GM12878 (cell line): ENCODE results near the gene CYB5RL. TPM values are rescaled to one million over a fixed set of nuclear protein-coding genes. Genes with fewer than 3 reads are reported as not detected.
A peak's percentile ranks its signal among the peaks of the same experiment; 100 is the strongest.

Source experiments
- ATAC-seq: fragments of 200-7000 bp; cut with Tn5 transposase; 3 replicates; pipeline ENCODE4 v1.9.1; 2020; ENCODE audit warnings: mild to moderate bottlenecking, moderate library complexity
- BruUV-seq: library from RNA; stranded (reverse); fragments of 400-500 nt; replicated peaks from 2 replicates; lab custom pipeline; 2021; lab: Mats Ljungman, UMichigan
- CTCF ChIA-PET: fragments of 300-600 bp; sonication (Branson Sonifier 250); formaldehyde crosslinking; extraction: SDS; loops from one replicate; lab custom pipeline; 2021; ENCODE audit warnings: inconsistent platforms; lab: Yijun Ruan, JAX
- POLR2A ChIA-PET: fragments of 350-600 bp; formaldehyde crosslinking; extraction: SDS; loops from one replicate; lab custom pipeline; 2021; ENCODE audit warnings: inconsistent platforms; lab: Charles Lee
- RAD21 ChIA-PET: fragments of 300-600 bp; sonication (Branson Sonifier 250); formaldehyde crosslinking; loops from one replicate; lab custom pipeline; 2023; ENCODE audit warnings: antibody characterized with exemption; ENCODE audit not compliant: unreplicated experiment; lab: Charles Lee
- SMC1A ChIA-PET: fragments of 300-600 bp; sonication (Branson Sonifier 250); formaldehyde crosslinking; loops from one replicate; lab custom pipeline; 2023; ENCODE audit not compliant: unreplicated experiment, uncharacterized antibody; lab: Charles Lee
- DNase-seq: peaks from one replicate; pipeline ENCODE4 v3.0.0-alpha.2; 2011; ENCODE audit warnings: low read depth, low spot score
- FAIRE-seq: peaks from 3 replicates; lab custom pipeline; 2011; peaks lifted over from hg19 to GRCh38; lab: Jason Lieb, UNC
- H2AFZ ChIP-seq: 2 replicates; pipeline ENCODE4 v1.6.0; 2011; ENCODE audit warnings: low read depth, low read length, control low read depth; ENCODE audit not compliant: control insufficient read depth
- H3K27ac ChIP-seq: 2 replicates; pipeline ENCODE4 v1.5.1; 2011; ENCODE audit warnings: control low read depth; ENCODE audit not compliant: control insufficient read depth, insufficient read depth
- H3K27me3 ChIP-seq, 2 experiments: replicated peaks in 1 of 2; 2 replicates each; pipeline versions ENCODE4 v1.6.0 to v1.6.1; 2011; ENCODE audit warnings: low read length in 1 of 2; ENCODE audit not compliant: control insufficient read depth in 2 of 2, insufficient read depth in 2 of 2
- H3K36me3 ChIP-seq, 2 experiments: 2 replicates each; pipeline ENCODE4 v1.5.1; 2011; ENCODE audit warnings: low read length in 1 of 2; ENCODE audit not compliant: control insufficient read depth in 2 of 2, insufficient read depth in 2 of 2
- H3K4me1 ChIP-seq: 2 replicates; pipeline ENCODE4 v1.6.1; 2011; ENCODE audit warnings: mild to moderate bottlenecking, low read length, moderate library complexity, mixed read lengths; ENCODE audit not compliant: control insufficient read depth, insufficient read depth
- H3K4me2 ChIP-seq: 2 replicates; pipeline ENCODE4 v1.6.0; 2011; ENCODE audit warnings: control low read depth; ENCODE audit not compliant: control insufficient read depth, insufficient read depth
- H3K4me3 ChIP-seq: fragments of 200-600 bp; sonication (generic); 2 replicates; pipeline ENCODE4 v1.5.1; 2016
- H3K79me2 ChIP-seq: 2 replicates; pipeline ENCODE4 v1.6.0; 2011; ENCODE audit warnings: low read length; ENCODE audit not compliant: control insufficient read depth, insufficient read depth
- H3K9ac ChIP-seq: 2 replicates; pipeline ENCODE4 v1.8.0; 2011; ENCODE audit warnings: low read length, control low read depth, mixed read lengths; ENCODE audit not compliant: control insufficient read depth, insufficient read depth
- H3K9me3 ChIP-seq: replicated peaks from 3 replicates; pipeline ENCODE4 v1.5.1; 2011; ENCODE audit warnings: mild to moderate bottlenecking, low read length; ENCODE audit not compliant: control insufficient read depth, insufficient read depth
- H4K20me1 ChIP-seq: 2 replicates; pipeline ENCODE4 v1.6.0; 2011; ENCODE audit not compliant: control insufficient read depth, insufficient read depth
- POLR2A ChIP-seq: IDR thresholded peaks from 2 replicates; pipeline ENCODE4 v1.6.1; 2011; ENCODE audit warnings: low read depth, mild to moderate bottlenecking, low read length
- RUNX3 ChIP-seq: IDR thresholded peaks from 2 replicates; pipeline ENCODE4 v1.6.1; 2012; ENCODE audit warnings: low read length, inconsistent platforms
- SRF ChIP-seq, 2 experiments: IDR thresholded peaks; 2 replicates each; pipeline ENCODE4 v1.6.1; 2011; ENCODE audit warnings: low read depth in 2 of 2, low read length in 2 of 2, mild to moderate bottlenecking in 1 of 2, moderate library complexity in 1 of 2
- SUPT20H ChIP-seq: IDR thresholded peaks from 2 replicates; pipeline ENCODE4 v1.6.1; 2011; ENCODE audit warnings: low read depth, mild to moderate bottlenecking, low read length, moderate library complexity, borderline replicate concordance; ENCODE audit not compliant: control insufficient read depth
- WGBS: methylation state at CpG from one replicate; pipeline ENCODE4 v1.1.6; 2016; ENCODE audit warnings: low lambda C conversion rate; ENCODE audit not compliant: insufficient replicate concordance, insufficient coverage; ENCODE audit errors: missing lambda C conversion rate; 5-methylcytosine and 5-hydroxymethylcytosine counted together
- in situ Hi-C: fragments of 300-500 bp; cut with MboI; formaldehyde crosslinking; loops from 9 replicates; pipeline ENCODE4 v1.14.3; 2018; ENCODE audit warnings: mixed read lengths
- intact Hi-C: fragments of 100-400 bp; cut with micrococcal nuclease; formaldehyde crosslinking; loops from one replicate; pipeline ENCODE4 v1.14.2; 2022; ENCODE audit not compliant: unreplicated experiment
- polyA plus RNA-seq, 11 experiments: library from polyadenylated mRNA; depleted of rRNA in 4 of 11; unstranded in 6 of 11; stranded (reverse) in 5 of 11; fragments of >200 nt; fragmentation: Nextera tagmentation in 4 of 11; fragmentation: Illumina TruSeq in 1 of 11; extraction: Ambion mirVana in 4 of 11; extraction: Trizol in 1 of 11; gene quantifications; 1 replicate in 1 of 11; 2 replicates in 10 of 11; pipeline versions ENCODE4 v1.2.1 to v1.2.3, GENCODE V29; 2011 to 2016; ENCODE audit warnings: inconsistent platforms in 2 of 11, missing spikeins in 2 of 11, low read depth in 1 of 11
- total RNA-seq, 4 experiments: library from RNA; depleted of rRNA in 3 of 4; stranded (reverse); fragments of >200 nt in 3 of 4; fragmentation: Illumina TruSeq in 1 of 4; extraction: Trizol in 1 of 4; gene quantifications; 2 replicates each; pipeline versions ENCODE4 v1.2.1 to v1.2.3, GENCODE V29; 2013 to 2021

Gene CYB5RL
- total and polyA plus RNA-seq, 10 of the 15 experiments (the other 5 are each of a cell fraction or from before 2014, with no cell fraction given), result 3.1 to 8.7 (median 7.2) TPM

GRCh38 chr1:54227091-54227602 lies 27.3 kb upstream of the CYB5RL start:
- POLR2A ChIA-PET, result no interaction called here
- no peak for ATAC-seq
- WGBS, result 83% methylated on average over 8 of the region's 8 CpGs
- H2AFZ ChIP-seq, result no peak overlapping the region
- BruUV-seq, result no TSS peak
- SMC1A ChIA-PET, result no interaction called here
- H3K79me2 ChIP-seq, result no peaks in the 10 kb centered on the region
- intact Hi-C loops, result no loop called here
- H3K4me1 ChIP-seq, result no peaks in the 10 kb centered on the region
- peak; percentile 15; the same call in 1 of the 2 replicates for TF ChIP-seq POLR2A
- no peak for TF ChIP-seq SRF (IDR thresholded peaks at IDR 0.05; ENCODE audit: low read depth in 2 of 2, low read length in 2 of 2)
- FAIRE-seq, result no peak
- RAD21 ChIA-PET, result no interaction called here
- no peaks in the 10 kb centered on the region for H3K27me3 ChIP-seq
- no peak overlapping the region for H3K9ac ChIP-seq
- in situ Hi-C loops, result no loop called here
- H3K36me3 ChIP-seq, result peaks cover 2 to 3% of the 10 kb centered on the region in 2 experiments; a peak in 3 of 4 replicates
- H3K4me3 ChIP-seq, result no peak overlapping the region
- no peaks in the 10 kb centered on the region for H4K20me1 ChIP-seq
- H3K9me3 ChIP-seq, result no peaks in the 10 kb centered on the region
- no peak overlapping the region for H3K27ac ChIP-seq
- no peak for DNase-seq
- CTCF ChIA-PET, result no interaction called here
- no peak overlapping the region for H3K4me2 ChIP-seq

- no peaks in the 10 kb centered on the region for H3K4me1 ChIP-seq
- no peaks in the 10 kb centered on the region for H3K79me2 ChIP-seq
- no TSS peak for BruUV-seq
- RAD21 ChIA-PET, result no interaction called here
- no peak overlapping the region for H3K4me2 ChIP-seq
- CTCF ChIA-PET, result no interaction called here
- POLR2A ChIA-PET, result no interaction called here
- H3K4me3 ChIP-seq, result no peak overlapping the region
- H3K27me3 ChIP-seq, result no peaks in the 10 kb centered on the region
- in situ Hi-C loops, result no loop called here
- WGBS, result 91% methylated on average over 20 of the region's 20 CpGs
- DNase-seq, result no peak
- FAIRE-seq, result no peak
- TF ChIP-seq SUPT20H (no peak), POLR2A (0 out of 2 replicates have a peak, but pooled peaks have one; percentile 18), RUNX3 (no peak)
- H3K27ac ChIP-seq, result no peak overlapping the region
- no peak overlapping the region for H2AFZ ChIP-seq
- H3K9ac ChIP-seq, result no peak overlapping the region
- H3K9me3 ChIP-seq, result no peaks in the 10 kb centered on the region
- no peaks in the 10 kb centered on the region for H4K20me1 ChIP-seq
- H3K36me3 ChIP-seq, result peaks cover 2 to 3% of the 10 kb centered on the region in 2 experiments; a peak in 3 of 4 replicates
- intact Hi-C loops, result no loop called here
- SMC1A ChIA-PET, result interaction anchor here (0.5 kb wide), 1 partner anchor 167 kb away, joined by 3 read pairs; no protein-coding TSS in a partner anchor
- ATAC-seq, result no peak
Observed at GRCh38 chr1:54225986-54226559, 26.2 kb upstream of the CYB5RL start.
